ENCODE measurements around the gene SUMO4. TPM values are rescaled to one million over a fixed set of nuclear protein-coding genes. Genes with fewer than 3 reads are reported as not detected.

SUMO4 gene
- total RNA-seq (ENCODE audit: low replicate concordance) = 0.82 and 2.3 TPM in 2 replicates

- Mint-ChIP-seq H3K27me3 (ENCODE audit: insufficient read depth, low read depth) (peaks cover 2% of the 10 kb centered on the region), H3K36me3 (peaks cover 69% of the 10 kb centered on the region), H3K27ac (no peak within 1 kb of the TSS), H3K9me3 (peaks cover 18% of the 10 kb centered on the region), H3K4me3 (no peak within 1 kb of the TSS), H3K4me1 (no peaks in the 10 kb centered on the region)
- H2AFZ ChIP-seq (replicated peaks) = no peak within 1 kb of the TSS
- no peak within 1 kb of the TSS for H3K4me2 ChIP-seq
- H3K9ac ChIP-seq = no peak within 1 kb of the TSS
- H3F3A ChIP-seq (ENCODE audit: low read depth) = no peaks in the 10 kb centered on the region
- DNase-seq (ENCODE audit: low spot score) = no peak
- no peaks in the 10 kb centered on the region for H4K20me1 ChIP-seq (ENCODE audit: low read depth)
- no peaks in the 10 kb centered on the region for H3K4me1 ChIP-seq
- no peak within 1 kb of the TSS for H3K27ac ChIP-seq
- H3K79me2 ChIP-seq (ENCODE audit: low read depth) = peaks cover 5% of the 10 kb centered on the region
- H3K9me3 ChIP-seq (ENCODE audit: low read depth) = no peaks in the 10 kb centered on the region
- TF ChIP-seq EZH2phosphoT487 (IDR thresholded peaks at IDR 0.05) (no peak), CTCF (IDR thresholded peaks at IDR 0.05) (no peak), EZH2 (IDR thresholded peaks at IDR 0.05) (no peak)
- H3K4me3 ChIP-seq = no peak within 1 kb of the TSS
- H3K36me3 ChIP-seq = peaks cover 51% of the 10 kb centered on the region
- H3K27me3 ChIP-seq = no peaks in the 10 kb centered on the region
Measured at GRCh38 chr6:149400050-149400449, at the start of gene SUMO4. Gene SUMO4 (plus strand): TSS chr6:149400262. CDS start chr6:149400392, 130 bp downstream.

DNA sequence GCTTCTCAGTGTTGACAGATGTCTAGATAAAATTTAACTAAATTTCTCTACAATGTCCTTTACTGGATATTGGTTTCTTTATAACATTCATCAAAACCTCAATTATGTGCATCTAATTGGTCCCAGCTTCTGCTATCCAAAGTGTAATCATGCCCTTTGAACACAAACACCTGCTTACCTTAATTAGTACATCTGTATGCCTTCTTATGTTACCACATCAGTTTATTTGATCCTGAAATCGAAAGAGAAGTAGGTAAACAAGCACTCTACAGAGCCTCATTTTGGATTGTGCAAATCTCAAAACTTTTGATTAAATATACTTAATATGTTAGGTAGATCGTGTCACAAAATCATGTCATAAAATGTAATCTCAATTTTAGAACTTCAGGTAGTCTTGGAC, 46.1 kb upstream of the SUMO4 start:
- Histone ChIP-seq H3K27me3 (no peaks in the 10 kb centered on the region), H3K9me3 (ENCODE audit: low read depth) (no peaks in the 10 kb centered on the region), H3F3A (ENCODE audit: low read depth) (no peaks in the 10 kb centered on the region), H2AFZ (replicated peaks) (no peak overlapping the region), H4K20me1 (ENCODE audit: low read depth) (peaks cover 87% of the 10 kb centered on the region), H3K79me2 (ENCODE audit: low read depth) (peaks cover 100% of the 10 kb centered on the region), H3K4me1 (no peaks in the 10 kb centered on the region), H3K4me3 (no peak overlapping the region), H3K36me3 (no peaks in the 10 kb centered on the region), H3K4me2 (no peak overlapping the region), H3K27ac (no peak overlapping the region), H3K9ac (no peak overlapping the region)
- Mint-ChIP-seq H3K4me3 (no peak overlapping the region), H3K36me3 (peaks cover 29% of the 10 kb centered on the region), H3K27me3 (ENCODE audit: insufficient read depth, low read depth) (no peaks in the 10 kb centered on the region), H3K27ac (no peak overlapping the region), H3K4me1 (no peaks in the 10 kb centered on the region), H3K9me3 (no peaks in the 10 kb centered on the region)
- no peak for DNase-seq (ENCODE audit: low spot score)
- TF ChIP-seq EZH2 (IDR thresholded peaks at IDR 0.05) = no peak
- no peak for TF ChIP-seq EZH2phosphoT487 (IDR thresholded peaks at IDR 0.05)
- no peak for TF ChIP-seq CTCF (IDR thresholded peaks at IDR 0.05)

DNA sequence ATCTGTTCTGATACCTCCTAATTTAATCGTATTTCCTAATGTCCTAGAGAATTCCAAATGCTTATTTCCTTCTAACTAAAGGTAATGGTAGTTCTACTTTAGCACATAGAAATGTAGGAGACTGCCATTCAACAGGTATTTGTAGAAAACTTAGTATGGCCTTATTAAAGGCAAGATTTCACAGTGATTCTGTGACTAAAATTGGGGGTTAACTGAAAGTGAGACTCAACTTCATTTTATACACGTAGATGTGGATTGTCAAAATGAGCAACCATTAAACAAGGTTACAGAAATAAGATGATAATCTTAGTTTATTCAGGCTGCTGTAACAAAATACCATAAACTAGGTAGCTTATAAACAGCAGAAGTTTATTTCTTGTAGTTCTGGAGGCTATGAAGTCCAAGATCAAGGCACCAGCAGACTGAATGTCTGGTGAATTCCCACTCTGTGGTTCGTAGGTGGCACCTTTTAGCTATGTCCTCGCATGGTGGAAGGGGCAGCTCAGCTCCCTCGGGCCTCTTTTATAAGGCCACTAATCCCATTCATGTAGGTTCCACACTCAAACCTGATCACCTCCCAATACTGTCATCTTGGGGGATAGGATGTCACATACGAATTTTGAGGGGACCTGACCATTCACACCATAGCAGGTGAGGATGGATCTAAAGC, 43.8 kb upstream of the SUMO4 start:
- H3K9ac ChIP-seq = no peak overlapping the region
- no peak for DNase-seq (ENCODE audit: low spot score)
- Mint-ChIP-seq H3K27ac (no peak overlapping the region), H3K9me3 (no peaks in the 10 kb centered on the region), H3K4me3 (no peak overlapping the region), H3K27me3 (ENCODE audit: insufficient read depth, low read depth) (no peaks in the 10 kb centered on the region), H3K36me3 (peaks cover 31% of the 10 kb centered on the region), H3K4me1 (no peaks in the 10 kb centered on the region)
- H3K4me1 ChIP-seq = no peaks in the 10 kb centered on the region
- no peaks in the 10 kb centered on the region for H3F3A ChIP-seq (ENCODE audit: low read depth)
- H3K27ac ChIP-seq = no peak overlapping the region
- H3K27me3 ChIP-seq = no peaks in the 10 kb centered on the region
- TF ChIP-seq EZH2phosphoT487 (IDR thresholded peaks at IDR 0.05) (no peak), EZH2 (IDR thresholded peaks at IDR 0.05) (no peak), CTCF (IDR thresholded peaks at IDR 0.05) (no peak)
- H2AFZ ChIP-seq (replicated peaks) = no peak overlapping the region
- H3K36me3 ChIP-seq = no peaks in the 10 kb centered on the region
- peaks cover 84% of the 10 kb centered on the region for H4K20me1 ChIP-seq (ENCODE audit: low read depth)
- H3K4me3 ChIP-seq = no peak overlapping the region
- no peak overlapping the region for H3K4me2 ChIP-seq
- H3K9me3 ChIP-seq (ENCODE audit: low read depth) = no peaks in the 10 kb centered on the region
- peaks cover 100% of the 10 kb centered on the region for H3K79me2 ChIP-seq (ENCODE audit: low read depth)

All from neural progenitor cell (in vitro differentiated cells).